H1 (cell line): ENCODE results near the gene CBLB.

ENCODE experiments used
- ATF2 ChIP-seq: IDR thresholded peaks from 2 replicates; pipeline ENCODE4 v1.6.1; 2012; ENCODE audit warnings: low read length, inconsistent platforms
- CHD2 ChIP-seq: IDR thresholded peaks from 2 replicates; pipeline ENCODE4 v1.6.1; 2012; ENCODE audit warnings: low read length, improper control_type of control experiment
- CREB1 ChIP-seq: IDR thresholded peaks from 2 replicates; pipeline ENCODE4 v1.6.1; 2012; ENCODE audit warnings: inconsistent platforms
- CTCF ChIP-seq, 3 experiments: IDR thresholded peaks; 1 replicate in 2 of 3; 2 replicates in 1 of 3; pipeline versions ENCODE4 v1.5.1 to v1.6.1; 2011; ENCODE audit warnings: low read length in 3 of 3, mild to moderate bottlenecking in 3 of 3, inconsistent platforms in 2 of 3, low read depth in 1 of 3, moderate library complexity in 1 of 3; ENCODE audit not compliant: insufficient read depth in 1 of 3; ENCODE audit errors: control extremely low read depth in 1 of 3
- EZH2 ChIP-seq: fragments of 200-600 bp; sonication (generic); IDR thresholded peaks from 2 replicates; pipeline ENCODE4 v1.7.1; 2012; ENCODE audit warnings: low read depth, mild to moderate bottlenecking, moderate library complexity, low read length, inconsistent platforms; ENCODE audit not compliant: severe bottlenecking
- FOSL1 ChIP-seq: IDR thresholded peaks from 2 replicates; pipeline ENCODE4 v1.6.1; 2011; ENCODE audit warnings: mild to moderate bottlenecking, low read depth, low read length, moderate library complexity; ENCODE audit not compliant: insufficient read depth
- JUND ChIP-seq: IDR thresholded peaks from 2 replicates; pipeline ENCODE4 v1.6.1; 2011; ENCODE audit warnings: mild to moderate bottlenecking, improper control_type of control experiment, low read length
- POLR2A ChIP-seq, 2 experiments: IDR thresholded peaks; 1 replicate in 1 of 2; 2 replicates in 1 of 2; pipeline ENCODE4 v1.6.1; 2011; ENCODE audit warnings: low read depth in 2 of 2, low read length in 2 of 2, mild to moderate bottlenecking in 2 of 2; ENCODE audit errors: control extremely low read depth in 1 of 2
- TAF1 ChIP-seq: IDR thresholded peaks from 2 replicates; pipeline ENCODE4 v1.6.1; 2011; ENCODE audit warnings: mild to moderate bottlenecking, low read depth, low read length
- USF2 ChIP-seq: IDR thresholded peaks from 2 replicates; pipeline ENCODE4 v1.6.1; 2011; ENCODE audit warnings: low read length, improper control_type of control experiment
- YY1 ChIP-seq: IDR thresholded peaks from 2 replicates; pipeline ENCODE4 v1.6.1; 2011; ENCODE audit warnings: low read depth, mild to moderate bottlenecking, low read length

GRCh38 chr3:105728771-105729312 is 140.0 kb downstream of the CBLB start:
- TF ChIP-seq POLR2A (IDR thresholded peaks at IDR 0.05; ENCODE audit: control extremely low read depth in 1 of 2, low read depth in 2 of 2, low read length in 2 of 2), result no peak
- no peak for TF ChIP-seq CTCF (IDR thresholded peaks at IDR 0.05; ENCODE audit: control extremely low read depth in 1 of 3, insufficient read depth in 1 of 3, low read depth in 1 of 3, low read length in 3 of 3)
- no peak for TF ChIP-seq YY1
- TF ChIP-seq ATF2, result no peak
- no peak for TF ChIP-seq EZH2
- TF ChIP-seq TAF1, result no peak
- TF ChIP-seq USF2, result no peak
- no peak for TF ChIP-seq CREB1
- TF ChIP-seq FOSL1, result no peak
- no peak for TF ChIP-seq JUND
- no peak for TF ChIP-seq CHD2
